ENCODE results near the gene RUFY1.
"Not testable (repeated sequence)": the region's sequence is repeated elsewhere in the genome, so short reads cannot be mapped to it uniquely, and the experiment has no call there.

RUFY1 gene

DNA sequence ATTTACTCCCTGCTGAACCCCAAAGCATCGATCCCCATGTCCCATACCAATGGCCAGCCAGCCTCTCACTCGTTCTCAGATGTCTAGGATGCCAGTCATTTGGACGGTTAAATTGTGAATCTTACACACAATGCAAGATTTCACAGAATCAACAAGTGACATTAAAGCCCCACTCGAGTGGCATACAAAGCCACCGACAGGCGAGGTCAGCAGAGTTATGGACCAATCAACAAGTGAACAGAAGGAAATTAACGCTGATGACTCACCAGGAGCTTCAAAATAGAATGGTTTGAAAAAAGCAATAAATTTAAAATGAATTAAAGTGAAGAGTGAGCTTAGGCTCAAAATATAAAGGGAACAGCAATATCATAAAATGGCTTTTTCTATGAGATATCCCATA, 8.2 kb upstream of the RUFY1 start:
- DNase-seq: no peak

DNA sequence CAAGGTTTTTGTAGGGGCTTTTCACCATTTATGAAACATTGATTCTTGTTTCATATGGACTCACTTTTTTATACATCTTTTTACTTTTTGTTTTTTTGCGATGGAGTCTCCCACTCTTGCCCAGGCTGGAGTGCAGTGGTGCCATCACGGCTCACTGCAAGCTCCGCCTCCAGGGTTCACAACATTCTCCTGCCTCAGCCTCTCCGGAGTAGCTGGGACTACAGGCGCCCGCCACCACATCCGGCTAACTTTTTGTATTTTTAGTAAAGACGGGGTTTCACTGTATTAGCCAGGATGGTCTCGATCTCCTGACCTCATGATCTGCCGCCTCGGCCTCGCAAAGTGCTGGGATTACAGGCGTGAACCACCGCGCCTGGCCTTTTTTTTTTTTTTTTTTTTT, 7.1 kb upstream of the RUFY1 start:
- DNase-seq: not testable (repeated sequence)

DNA sequence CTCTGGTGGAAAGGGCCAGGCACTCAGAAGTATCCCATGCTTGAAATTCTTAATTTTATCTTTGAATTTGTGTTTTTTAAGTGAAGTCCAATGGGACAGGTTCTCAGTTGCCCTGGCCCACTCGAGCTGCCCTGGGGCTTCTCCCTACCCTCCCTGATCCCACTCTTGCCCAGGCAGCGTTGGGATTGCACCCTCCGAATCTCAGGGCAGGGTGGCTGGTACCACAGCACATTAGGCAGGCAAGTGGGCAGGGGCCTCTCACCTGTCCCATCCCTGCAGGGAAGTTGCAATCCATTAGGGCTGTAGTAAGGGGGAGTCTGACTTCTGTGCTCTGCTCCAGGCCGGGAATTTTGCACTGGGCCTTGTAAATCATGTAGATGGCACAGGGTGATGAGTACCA, 2.7 kb downstream of the RUFY1 start:
- DNase-seq: no peak

- DNase-seq: no peak
These were observed 3.5 kb downstream of the RUFY1 start for GRCh38 chr5:179553875-179554274.

GRCh38 chr5:179554981-179555380, 4.6 kb downstream of the RUFY1 start:
- no peak for DNase-seq

- not testable (repeated sequence) for DNase-seq
These were observed 8.0 kb downstream of the RUFY1 start for GRCh38 chr5:179558261-179558799.

DNA sequence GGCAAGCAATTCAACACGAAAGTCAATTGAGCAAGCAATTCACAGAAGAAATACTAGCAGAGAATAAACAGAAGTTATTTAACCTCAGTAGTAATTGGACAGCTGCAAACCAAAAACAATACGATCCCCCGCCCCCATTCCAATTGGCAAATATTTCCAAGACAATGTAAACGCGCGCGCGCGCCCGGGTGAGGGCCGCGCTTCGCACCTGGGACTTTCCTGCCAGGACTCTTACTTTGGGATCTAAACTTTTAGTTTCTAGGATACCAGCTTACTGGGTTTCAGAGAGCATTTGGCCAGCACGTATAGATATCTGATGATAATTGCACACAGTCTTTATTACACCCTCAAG, 8.6 kb downstream of the RUFY1 start:
- no peak for DNase-seq

DNA sequence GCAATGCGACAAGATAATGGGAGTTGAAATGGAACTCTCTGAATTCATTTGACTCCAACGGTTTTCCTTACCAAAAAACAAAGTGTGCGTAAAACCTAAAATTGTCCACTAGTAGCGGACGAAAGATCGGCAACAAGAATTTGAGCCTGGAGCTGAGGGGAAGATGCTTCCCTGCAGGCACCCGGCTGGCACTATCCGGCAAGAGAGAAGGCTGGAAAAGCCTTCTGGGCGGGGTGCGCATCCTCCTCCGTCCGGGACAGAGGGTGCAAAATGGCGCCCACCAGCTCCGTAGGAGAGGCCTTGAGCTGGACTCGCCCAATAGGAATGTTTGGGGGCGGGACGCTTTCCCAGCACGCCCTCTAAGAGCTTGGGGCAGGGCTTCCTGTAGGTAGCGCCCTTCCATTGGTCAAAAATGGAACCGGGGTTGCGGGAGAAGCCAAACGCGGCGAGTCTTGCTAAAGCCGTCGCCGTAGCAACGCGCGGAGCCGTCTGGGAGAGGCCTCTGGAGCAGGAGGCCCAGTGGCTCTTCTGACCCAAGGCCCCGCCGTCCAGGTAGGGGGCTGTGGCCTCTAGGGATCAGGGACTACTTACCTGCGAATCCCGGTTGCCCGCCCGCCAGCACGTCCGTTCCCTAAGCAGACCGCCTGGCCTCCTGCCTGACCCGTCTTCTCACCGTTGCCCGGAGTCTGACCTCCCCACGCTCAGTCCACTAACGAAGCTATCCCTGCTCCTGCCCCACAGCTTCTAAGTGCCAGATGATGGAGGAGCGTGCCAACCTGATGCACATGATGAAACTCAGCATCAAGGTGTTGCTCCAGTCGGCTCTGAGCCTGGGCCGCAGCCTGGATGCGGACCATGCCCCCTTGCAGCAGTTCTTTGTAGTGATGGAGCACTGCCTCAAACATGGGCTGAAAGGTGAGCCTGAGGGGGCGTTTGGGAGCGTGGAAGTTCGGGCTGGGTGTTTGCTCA, 9.2 kb downstream of the RUFY1 start:
- peak in 1 of 2 donors; percentile 4 for DNase-seq

DNA sequence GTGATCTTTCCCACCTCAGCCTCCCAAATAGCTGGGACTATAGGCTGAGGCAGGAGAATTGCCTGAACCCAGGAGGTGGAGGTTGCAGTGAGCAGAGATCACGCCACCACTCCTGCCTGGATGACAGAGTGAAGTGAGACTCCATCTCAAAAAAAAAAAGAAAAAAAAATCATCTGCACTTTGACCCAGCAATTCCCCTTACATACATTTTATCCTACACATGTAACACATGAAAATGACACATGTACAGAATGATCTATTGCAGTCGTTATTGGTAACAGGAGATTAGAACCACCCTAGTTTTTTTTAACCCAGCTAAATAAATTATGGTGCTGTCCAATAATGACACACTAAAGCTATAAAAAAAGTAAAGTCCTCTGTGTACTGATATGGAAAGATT, 14.2 kb downstream of the RUFY1 start:
- DNase-seq: no peak

DNA sequence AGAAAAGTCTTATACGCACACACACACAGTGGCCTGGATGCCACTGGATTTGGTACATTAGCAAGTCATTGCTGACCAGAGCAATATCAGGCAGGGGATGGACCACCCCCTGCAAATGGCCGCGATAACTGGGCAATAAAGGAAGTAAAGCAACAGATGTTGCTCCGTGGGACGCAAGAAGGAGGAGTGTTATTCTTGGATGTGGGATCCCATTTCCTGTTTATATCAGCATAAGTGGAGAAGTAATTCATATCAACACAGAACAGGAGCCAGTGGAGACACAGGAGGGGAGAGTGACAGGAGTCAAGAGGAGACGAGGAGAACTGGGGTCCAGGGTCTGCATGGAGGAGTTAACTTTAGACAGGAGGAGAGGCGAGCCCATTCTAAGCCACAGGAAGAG, 18.4 kb downstream of the RUFY1 start:
- no peak for DNase-seq

- no peak for DNase-seq
These were observed 22.0 kb downstream of the RUFY1 start for GRCh38 chr5:179572386-179572785.

DNA sequence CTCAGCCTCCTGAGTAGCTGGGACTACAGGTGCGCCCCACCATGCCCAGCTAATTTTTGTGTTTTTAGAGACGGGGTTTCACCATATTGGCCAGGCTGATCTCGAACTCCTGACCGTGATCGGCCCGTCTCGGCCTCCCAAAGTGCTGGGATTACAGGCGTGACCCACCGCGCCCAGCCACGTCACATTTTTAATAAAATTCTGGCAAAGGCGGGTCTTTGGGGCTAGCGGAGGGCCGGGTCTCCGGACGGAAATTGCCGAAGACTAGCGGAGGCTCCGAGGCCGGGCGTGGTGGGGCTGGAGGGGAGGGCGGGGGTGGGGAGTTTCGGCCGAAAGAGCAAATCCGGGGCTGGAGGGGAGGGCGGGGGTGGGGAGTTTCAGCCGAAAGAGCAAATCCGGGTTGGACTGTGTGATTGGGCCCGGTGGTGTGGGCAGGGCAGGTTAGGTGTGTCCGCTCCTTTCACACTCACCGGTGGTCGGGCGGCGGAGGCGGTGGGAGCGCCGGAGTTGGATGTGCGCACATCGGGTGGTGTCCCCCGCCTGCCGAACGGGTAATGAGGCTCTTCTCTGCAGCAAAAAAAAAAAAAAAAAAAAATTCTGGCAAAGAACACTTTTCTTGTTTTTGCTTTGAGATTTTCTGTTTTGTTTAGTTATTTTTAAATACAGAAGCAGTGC, 27.1 kb downstream of the RUFY1 start:
- no peak for DNase-seq

DNA sequence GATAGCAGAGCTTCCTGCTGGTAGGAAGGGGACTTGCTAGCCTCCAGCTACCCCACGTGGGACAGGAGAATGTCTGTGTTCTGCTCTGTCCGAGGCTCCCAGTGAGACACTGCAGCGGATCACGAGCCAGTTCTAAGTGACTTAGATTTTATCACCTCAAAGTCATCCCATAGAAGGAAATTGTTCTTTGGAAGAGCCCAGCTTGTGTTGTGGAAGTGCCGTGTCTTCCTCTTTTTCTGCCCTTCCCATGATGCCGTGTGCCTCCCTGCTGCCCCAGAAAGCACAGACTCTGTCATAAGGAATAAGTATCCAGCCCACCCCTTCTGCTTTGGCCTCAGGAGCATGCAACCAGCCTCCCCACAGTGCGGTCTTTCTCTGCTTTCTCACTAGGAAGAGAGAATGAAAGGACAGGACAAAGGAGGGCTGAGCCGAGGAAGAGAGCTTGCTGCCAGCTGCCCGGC, 35.6 kb downstream of the RUFY1 start:
- DNase-seq: no peak

DNA sequence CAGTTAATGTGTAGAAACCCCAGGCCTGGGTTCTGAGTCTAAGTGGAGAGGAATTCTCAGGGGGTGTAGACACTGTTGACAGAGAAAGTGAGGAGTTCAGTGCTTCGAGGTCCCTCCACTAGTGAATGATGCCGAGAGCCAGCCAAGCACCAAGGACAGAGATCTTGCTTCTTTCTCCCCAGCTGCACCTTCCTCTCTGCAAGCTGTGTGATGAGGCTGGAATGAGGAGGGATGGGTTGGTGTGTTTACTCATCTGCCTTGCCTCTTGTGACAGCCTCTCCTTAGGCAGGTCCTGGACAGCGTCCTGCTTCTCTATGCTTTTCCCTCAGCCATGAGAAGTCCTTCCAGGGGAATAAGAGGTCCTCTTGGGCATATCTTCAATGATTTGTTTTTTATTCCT, 37.8 kb downstream of the RUFY1 start:
- no peak for DNase-seq

DNA sequence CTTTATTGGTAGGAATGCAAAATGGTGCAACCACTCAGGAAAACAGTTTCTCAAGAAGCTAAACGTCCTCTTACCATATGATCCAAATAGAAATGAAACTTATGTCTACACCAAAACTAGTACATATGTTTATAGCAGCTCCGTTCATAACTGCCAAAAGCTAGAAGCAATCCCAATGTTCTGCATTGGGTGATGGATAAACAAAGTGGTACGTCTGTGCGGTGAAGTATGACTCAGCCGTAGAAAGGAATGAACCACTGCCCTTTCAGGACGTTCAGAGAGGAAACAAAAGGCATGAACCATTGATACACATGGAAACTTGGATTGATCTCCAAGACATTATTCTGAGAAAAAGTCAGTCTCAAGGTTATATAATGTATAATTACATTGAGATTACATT, 45.6 kb downstream of the RUFY1 start:
- DNase-seq: no peak

DNA sequence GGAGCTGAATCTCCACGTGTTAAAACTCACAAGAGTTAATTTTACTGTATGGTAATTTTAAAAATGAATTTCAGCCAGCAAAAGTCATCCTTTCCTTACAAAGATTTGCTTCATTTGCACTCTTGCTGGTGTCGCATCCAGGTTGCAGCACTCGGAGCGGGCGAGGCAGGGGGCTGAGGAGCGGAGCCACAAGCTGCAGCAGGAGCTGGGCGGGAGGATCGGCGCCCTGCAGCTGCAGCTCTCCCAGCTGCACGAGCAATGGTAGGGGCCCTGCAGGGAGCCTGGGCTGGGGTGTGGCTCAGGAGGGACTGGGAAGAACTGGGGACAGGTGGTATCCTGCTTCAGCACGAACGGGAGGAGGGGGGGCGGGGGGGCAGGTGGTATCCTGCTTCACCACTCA, 46.1 kb downstream of the RUFY1 start:
- DNase-seq: no peak

- no peak for DNase-seq
These were observed 48.7 kb downstream of the RUFY1 start for GRCh38 chr5:179599100-179599499.

GRCh38 chr5:179599566-179599965, 49.2 kb downstream of the RUFY1 start:
- DNase-seq: no peak

- no peak for DNase-seq
These were observed 49.6 kb downstream of the RUFY1 start for GRCh38 chr5:179599973-179600372.

GRCh38 chr5:179601871-179602625, 51.7 kb downstream of the RUFY1 start:
- no peak for DNase-seq

DNA sequence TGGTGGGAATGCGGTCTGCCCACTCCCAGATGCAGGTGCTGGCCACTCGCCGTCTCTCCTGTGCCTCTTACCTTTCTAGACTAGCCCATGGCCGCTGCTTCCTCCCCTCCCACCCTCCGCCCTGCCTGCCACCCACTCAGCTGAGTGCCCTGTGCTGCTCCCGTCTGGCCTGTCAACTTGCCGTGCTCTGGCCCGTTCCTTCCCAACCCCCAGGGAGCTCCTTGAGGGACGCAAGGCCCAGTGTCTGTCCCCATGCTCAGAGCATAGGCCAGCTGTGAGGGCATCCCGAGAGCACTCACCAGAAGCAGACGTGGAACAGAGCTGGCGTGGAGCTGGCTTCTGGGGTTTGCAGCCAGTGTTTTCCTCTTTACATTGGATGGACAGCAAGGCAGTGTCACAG, 53.0 kb downstream of the RUFY1 start:
- no peak for DNase-seq

- DNase-seq: no peak
These were observed 54.9 kb downstream of the RUFY1 start for GRCh38 chr5:179605026-179605833.

All from bone marrow (tissue), 2 donors.